GM12875 (cell line): ENCODE measurements around the gene FXYD3.

Experiments used
- H3K4me3 ChIP-seq: one replicate; pipeline ENCODE4 v1.5.1; 2011; ENCODE audit warnings: low read depth, low read length, control low read depth
- TF ChIP-seq, protein P1 (sequence below): IDR thresholded peaks from 2 replicates; pipeline ENCODE4 v1.5.1; 2011; ENCODE audit warnings: low read depth, mild to moderate bottlenecking, control low read depth, inconsistent platforms, low read length, moderate library complexity, borderline replicate concordance; ENCODE audit not compliant: insufficient read depth

Gene FXYD3

DNA sequence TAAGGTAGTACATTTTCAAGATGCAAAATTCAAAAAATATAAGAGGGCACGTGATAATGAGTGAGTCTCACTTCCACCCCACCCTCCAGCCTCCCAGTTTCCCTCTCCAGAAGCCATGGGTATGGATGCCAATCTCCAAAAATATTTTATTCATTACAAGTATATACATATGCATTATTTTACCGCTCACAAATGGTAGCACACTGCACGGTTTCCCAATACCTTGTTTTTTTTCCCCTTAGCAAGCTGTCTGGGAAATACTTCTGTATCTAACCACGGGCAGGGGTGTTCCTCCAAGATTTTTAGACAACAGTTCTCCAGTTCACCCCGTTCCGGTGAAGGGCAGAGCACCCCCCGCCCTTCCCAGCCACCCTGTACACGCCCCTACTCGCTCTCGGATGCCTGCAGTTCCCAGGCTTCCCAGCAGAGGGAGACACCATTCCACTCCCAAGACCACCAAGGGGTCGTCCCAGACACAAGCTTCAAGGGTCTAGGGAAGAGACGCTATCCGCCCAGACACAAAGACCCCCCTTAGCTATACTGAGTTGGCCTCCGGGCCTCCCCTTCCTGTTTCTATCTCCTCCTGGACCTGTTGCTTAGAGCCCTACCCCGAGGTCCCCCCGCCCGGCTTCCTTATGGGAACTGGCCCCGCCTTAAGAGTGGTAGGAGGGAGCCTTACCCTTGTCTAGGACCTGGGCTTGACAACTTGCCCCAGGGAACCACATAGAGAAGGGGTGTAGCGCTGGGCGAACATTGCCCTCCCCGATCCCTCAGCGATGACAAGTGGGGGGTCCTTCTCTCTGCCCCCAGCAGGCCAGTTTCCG lies 1.1 kb upstream of the FXYD3 start:
- no peak overlapping the region for H3K4me3 ChIP-seq
- TF ChIP-seq, protein P1, sequence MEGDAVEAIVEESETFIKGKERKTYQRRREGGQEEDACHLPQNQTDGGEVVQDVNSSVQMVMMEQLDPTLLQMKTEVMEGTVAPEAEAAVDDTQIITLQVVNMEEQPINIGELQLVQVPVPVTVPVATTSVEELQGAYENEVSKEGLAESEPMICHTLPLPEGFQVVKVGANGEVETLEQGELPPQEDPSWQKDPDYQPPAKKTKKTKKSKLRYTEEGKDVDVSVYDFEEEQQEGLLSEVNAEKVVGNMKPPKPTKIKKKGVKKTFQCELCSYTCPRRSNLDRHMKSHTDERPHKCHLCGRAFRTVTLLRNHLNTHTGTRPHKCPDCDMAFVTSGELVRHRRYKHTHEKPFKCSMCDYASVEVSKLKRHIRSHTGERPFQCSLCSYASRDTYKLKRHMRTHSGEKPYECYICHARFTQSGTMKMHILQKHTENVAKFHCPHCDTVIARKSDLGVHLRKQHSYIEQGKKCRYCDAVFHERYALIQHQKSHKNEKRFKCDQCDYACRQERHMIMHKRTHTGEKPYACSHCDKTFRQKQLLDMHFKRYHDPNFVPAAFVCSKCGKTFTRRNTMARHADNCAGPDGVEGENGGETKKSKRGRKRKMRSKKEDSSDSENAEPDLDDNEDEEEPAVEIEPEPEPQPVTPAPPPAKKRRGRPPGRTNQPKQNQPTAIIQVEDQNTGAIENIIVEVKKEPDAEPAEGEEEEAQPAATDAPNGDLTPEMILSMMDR = peak; percentile 98

DNA sequence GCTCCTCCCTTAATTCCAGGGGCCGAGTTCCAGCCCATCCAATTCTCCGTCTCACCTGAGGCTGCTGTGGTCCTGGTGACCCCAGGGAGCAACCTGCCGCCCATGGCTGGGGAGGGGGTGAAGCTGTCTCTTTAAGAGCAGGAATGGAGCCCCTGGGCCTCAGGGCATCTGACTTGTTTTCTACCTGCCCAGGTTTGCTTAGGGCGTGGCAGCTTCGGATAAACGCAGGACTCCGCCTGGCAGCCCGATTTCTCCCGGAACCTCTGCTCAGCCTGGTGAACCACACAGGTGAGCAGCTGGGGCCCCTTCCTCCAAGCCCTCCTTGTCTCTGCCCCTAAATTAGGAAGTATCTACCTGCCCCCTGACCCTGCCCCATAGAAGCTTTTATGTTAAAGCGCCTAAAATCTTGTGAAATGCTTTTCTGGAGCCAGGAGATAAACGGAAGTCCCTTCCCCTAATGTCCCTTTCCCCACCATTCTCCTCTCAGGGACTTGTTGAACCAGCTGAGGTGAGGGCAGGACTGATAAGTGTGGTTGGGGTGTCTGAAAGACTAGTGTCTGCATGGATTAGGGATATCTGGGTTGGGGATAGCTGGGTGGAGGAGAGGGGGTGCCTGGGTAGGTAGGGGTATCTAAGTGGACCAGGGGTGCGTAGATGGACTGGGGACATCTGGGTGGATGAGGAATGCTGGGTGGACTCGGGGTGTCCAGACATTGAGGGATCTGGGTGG lies 614 bp downstream of the FXYD3 start:
- no peak overlapping the region for H3K4me3 ChIP-seq
- TF ChIP-seq, protein P1 = no peak

DNA sequence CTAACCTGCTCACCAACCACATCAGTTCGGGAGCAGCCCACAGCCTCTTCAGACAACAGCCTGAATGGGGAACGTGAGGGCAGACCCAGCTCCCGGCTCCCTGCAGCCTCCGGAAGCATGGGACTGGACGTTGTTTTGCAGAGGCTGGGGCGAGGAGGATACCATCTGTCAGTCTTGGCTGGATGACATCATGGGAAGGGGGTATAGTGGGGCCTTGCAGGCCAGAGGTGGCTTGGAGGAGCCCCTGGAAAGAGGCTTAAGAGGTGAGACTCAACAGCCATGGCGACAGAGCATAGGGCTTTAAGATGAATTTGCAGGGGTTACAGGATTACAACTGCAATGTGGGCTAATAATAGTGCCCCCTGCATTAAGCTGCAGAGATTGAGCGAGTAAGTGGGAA lies 1.5 kb downstream of the FXYD3 start:
- no peak overlapping the region for H3K4me3 ChIP-seq
- TF ChIP-seq, protein P1 = no peak

DNA sequence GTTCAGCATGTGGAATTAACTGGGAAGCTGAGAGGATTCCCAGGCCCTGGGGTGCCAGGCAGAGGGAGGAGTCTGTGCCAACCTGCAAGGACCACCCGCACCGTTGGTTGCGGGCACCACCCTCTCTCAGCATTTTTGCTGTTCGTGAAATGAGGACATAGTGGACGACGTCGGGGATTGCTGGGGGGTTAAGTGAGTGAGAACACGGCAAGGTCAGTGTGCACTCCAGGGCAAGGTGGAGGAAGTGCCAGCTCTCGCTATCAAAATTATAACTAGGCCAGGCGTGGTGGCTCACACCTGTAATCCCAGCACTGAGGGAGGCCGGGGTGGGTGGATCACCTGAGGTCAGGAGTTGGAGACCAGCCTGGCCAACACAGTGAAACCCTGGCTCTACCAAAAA lies 2.2 kb downstream of the FXYD3 start:
- TF ChIP-seq, protein P1 = no peak
- no peak overlapping the region for H3K4me3 ChIP-seq

DNA sequence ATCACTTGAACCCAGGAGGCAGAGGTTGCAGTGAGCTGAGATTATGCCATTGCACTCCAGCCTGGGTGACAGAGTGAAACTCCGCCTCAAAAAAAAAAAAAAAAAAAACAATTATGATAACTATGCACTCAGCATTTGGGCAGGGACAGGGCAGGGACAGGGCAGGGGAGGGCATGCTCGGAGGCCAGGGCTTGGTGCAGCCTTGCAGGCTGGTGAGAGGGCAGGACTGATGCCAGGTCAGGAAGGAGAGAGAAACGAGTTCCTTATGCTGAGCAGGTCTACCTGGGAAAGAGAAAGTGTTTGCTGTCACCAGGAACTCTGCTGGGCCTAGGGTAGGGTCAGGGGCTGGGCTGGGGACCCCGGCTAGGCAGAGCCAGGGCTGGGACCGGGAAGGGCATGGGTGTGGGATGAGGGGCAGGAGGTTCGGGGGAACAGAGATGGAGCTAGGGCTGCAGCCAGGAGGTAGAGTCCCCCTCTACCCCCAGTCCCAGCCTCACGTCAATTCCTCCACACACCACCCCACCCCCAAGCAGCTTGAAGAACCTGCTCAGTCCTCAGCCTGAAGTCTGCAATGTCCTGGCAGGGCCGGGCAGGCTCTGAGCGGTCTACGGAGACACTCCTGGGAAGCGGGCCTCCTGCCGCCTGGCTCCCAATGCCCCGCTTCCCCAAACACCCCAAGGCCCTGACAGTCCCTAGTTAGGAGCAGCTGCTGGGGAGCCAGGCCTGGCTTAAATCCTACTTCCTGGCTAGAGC lies 2.8 kb downstream of the FXYD3 start:
- TF ChIP-seq, protein P1 = no peak
- H3K4me3 ChIP-seq = no peak overlapping the region

DNA sequence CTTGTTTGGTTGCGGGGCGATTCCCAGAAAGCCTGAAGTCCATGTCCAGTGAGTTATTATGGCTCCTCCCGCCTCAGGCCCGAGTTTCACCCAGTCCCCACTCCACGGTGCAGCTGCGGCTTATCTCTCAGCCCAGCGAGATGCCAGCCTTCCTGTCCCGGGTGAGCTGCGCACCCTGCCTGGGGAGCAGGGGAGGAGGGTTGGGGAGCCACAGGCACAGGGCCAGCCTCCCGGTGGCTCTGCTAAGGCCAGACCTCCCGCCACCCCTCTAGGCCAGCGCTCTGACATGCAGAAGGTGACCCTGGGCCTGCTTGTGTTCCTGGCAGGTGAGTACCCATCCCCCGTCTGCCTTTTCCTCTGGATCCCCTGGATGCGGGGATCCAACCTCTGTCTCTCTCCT lies 3.5 kb downstream of the FXYD3 start:
- no peak overlapping the region for H3K4me3 ChIP-seq
- TF ChIP-seq, protein P1 = no peak
